Right hindlimb (tissue), 1 donor: ENCODE measurements around the gene KCNK17.

Experiments used
- DNase-seq: peaks from one replicate; pipeline ENCODE4 v3.0.0-alpha.2; 2018

Gene KCNK17

GRCh38 chr6:39266375-39266774 is 47.8 kb downstream of the KCNK17 start:
- no peak for DNase-seq

- DNase-seq = no peak
Observed at GRCh38 chr6:39263303-39264037, 50.7 kb downstream of the KCNK17 start.

GRCh38 chr6:39261751-39262150 is 52.5 kb downstream of the KCNK17 start:
- DNase-seq = no peak

GRCh38 chr6:39260953-39261352 is 53.3 kb downstream of the KCNK17 start:
- no peak for DNase-seq

GRCh38 chr6:39260456-39260855 is 53.8 kb downstream of the KCNK17 start:
- DNase-seq = no peak

- DNase-seq = no peak
Observed at GRCh38 chr6:39256294-39256940, 57.8 kb downstream of the KCNK17 start.

- DNase-seq = no peak
Observed at GRCh38 chr6:39254999-39255535, 59.2 kb downstream of the KCNK17 start.

GRCh38 chr6:39251406-39251805 is 62.8 kb downstream of the KCNK17 start:
- no peak for DNase-seq

- DNase-seq = no peak
Observed at GRCh38 chr6:39250507-39250906, 63.7 kb downstream of the KCNK17 start.

- no peak for DNase-seq
Observed at GRCh38 chr6:39249278-39249677, 64.9 kb downstream of the KCNK17 start.
